Glutamatergic neuron (in vitro differentiated cells): ENCODE results near the gene MEF2B. TPM values are rescaled to one million over a fixed set of nuclear protein-coding genes. Genes with fewer than 3 reads are reported as not detected.
"Not testable (repeated sequence)": the region's sequence is repeated elsewhere in the genome, so short reads cannot be mapped to it uniquely, and the experiment has no call there.

ENCODE experiments used
- DNase-seq: peaks from one replicate; pipeline ENCODE4 v3.0.0; 2022
- H3K27ac Mint-ChIP-seq: one replicate; pipeline ENCODE4 v1.8.0; 2020; ENCODE audit warnings: mild to moderate bottlenecking, mixed read lengths, inconsistent platforms; ENCODE audit not compliant: unreplicated experiment
- H3K27me3 Mint-ChIP-seq: one replicate; pipeline ENCODE4 v1.8.0; 2020; ENCODE audit warnings: mild to moderate bottlenecking, moderate library complexity, mixed read lengths, inconsistent platforms; ENCODE audit not compliant: unreplicated experiment
- H3K36me3 Mint-ChIP-seq: one replicate; pipeline ENCODE4 v1.8.0; 2020; ENCODE audit warnings: mild to moderate bottlenecking, mixed read lengths, inconsistent platforms; ENCODE audit not compliant: unreplicated experiment
- H3K4me1 Mint-ChIP-seq: one replicate; pipeline ENCODE4 v1.8.0; 2020; ENCODE audit warnings: mild to moderate bottlenecking, low read depth, mixed read lengths, inconsistent platforms; ENCODE audit not compliant: unreplicated experiment
- H3K4me3 Mint-ChIP-seq: one replicate; pipeline ENCODE4 v1.8.0; 2020; ENCODE audit warnings: mild to moderate bottlenecking, mixed read lengths, inconsistent platforms; ENCODE audit not compliant: unreplicated experiment
- H3K9me3 Mint-ChIP-seq: one replicate; pipeline ENCODE4 v1.8.0; 2020; ENCODE audit warnings: mild to moderate bottlenecking, moderate library complexity, mixed read lengths, inconsistent platforms; ENCODE audit not compliant: unreplicated experiment
- total RNA-seq: library from RNA; stranded (reverse); fragmentation: NEBNext Ultra II Directional; extraction: Animal tissue kit (Norgen Biotek cat#: 25700); gene quantifications from one replicate; pipeline ENCODE4 v1.2.1, GENCODE V29; 2021; ENCODE audit not compliant: unreplicated experiment
- TF ChIP-seq, protein P1 (sequence below): fragments of 200-600 bp; sonication (generic); IDR thresholded peaks from one replicate; pipeline ENCODE4 v1.5.0; 2021; ENCODE audit not compliant: partially characterized antibody, unreplicated experiment

Gene MEF2B
- total RNA-seq, 1 donor from 2014 or later: 1.7 TPM

DNA sequence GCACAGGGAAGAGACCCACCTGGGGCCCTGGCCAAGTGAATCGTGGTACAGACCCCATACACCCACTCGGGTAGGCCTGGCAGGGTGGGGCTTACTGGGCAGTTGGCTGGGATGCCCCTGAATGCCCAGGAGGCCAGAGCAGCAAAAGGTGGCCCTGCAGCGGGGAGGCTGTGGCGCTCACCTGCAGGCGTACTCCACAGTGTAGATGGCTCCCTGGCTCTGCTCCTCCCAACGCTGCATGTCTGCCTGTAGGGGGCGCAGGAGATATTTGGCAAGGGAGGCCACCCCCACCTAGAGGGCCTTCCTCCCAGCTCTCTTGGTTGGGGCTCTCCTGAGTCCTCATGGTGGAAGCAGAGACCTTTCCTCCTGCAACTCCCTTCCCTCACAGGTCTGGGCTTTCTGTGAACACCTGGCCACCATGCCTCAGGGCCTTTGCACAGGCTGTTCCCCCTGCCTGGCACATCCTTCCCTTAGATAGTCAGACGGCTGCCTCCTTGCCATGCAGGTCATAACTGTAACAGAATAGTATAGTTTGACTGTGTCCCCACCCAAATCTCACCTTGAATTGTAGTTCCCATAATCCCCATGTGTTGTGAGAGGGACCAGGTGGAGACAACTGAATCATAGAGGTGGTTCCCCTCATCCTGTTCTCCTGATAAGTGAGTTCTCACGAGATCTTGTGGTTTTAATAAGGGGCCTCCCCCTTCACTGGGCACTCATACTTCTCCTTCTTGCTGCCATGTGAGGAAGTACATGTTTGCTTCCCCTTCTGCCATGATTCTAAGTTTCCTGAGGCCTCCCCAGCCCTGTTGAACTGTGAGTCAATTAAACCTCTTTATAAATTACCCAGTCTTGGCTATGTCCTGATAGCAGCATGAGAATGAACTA lies 16.0 kb upstream of the MEF2B start:
- Mint-ChIP-seq H3K4me1 (no peaks in the 10 kb centered on the region), H3K27me3 (peaks cover 8% of the 10 kb centered on the region), H3K36me3 (peaks cover 15% of the 10 kb centered on the region), H3K27ac (peak overlapping the region; percentile 23), H3K9me3 (peaks cover 3% of the 10 kb centered on the region), H3K4me3 (peak overlapping the region; percentile 15)
- TF ChIP-seq, protein P1, sequence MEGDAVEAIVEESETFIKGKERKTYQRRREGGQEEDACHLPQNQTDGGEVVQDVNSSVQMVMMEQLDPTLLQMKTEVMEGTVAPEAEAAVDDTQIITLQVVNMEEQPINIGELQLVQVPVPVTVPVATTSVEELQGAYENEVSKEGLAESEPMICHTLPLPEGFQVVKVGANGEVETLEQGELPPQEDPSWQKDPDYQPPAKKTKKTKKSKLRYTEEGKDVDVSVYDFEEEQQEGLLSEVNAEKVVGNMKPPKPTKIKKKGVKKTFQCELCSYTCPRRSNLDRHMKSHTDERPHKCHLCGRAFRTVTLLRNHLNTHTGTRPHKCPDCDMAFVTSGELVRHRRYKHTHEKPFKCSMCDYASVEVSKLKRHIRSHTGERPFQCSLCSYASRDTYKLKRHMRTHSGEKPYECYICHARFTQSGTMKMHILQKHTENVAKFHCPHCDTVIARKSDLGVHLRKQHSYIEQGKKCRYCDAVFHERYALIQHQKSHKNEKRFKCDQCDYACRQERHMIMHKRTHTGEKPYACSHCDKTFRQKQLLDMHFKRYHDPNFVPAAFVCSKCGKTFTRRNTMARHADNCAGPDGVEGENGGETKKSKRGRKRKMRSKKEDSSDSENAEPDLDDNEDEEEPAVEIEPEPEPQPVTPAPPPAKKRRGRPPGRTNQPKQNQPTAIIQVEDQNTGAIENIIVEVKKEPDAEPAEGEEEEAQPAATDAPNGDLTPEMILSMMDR: peak; percentile 70
- peak; percentile 62 for DNase-seq

DNA sequence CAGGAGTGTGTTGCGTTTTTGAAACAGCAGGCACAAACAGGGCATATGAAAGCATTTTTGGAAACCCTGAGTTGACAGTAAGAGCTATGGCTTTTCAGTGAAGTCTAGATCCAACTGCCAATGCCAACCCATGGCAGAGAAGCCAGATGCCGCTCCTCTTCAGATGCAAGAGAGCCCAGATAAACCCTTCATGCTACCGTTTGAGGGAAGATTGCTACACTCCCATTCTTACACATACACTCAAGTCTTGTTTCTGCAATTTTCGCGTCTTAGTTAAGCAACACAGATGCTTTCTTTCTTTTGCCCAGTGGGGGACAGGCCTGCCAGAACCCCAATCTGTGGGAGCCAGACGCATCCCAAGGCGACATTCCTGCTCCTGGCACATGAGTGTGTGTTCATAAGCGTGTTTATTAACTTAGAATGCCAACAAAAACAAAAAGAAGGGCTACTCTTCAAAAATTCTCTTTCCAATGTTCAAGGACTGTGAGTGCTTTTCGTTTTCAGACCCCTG lies 11.5 kb upstream of the MEF2B start:
- DNase-seq: no peak
- Mint-ChIP-seq H3K4me3 (no peak overlapping the region), H3K36me3 (peaks cover 14% of the 10 kb centered on the region), H3K4me1 (no peaks in the 10 kb centered on the region), H3K27me3 (peaks cover 7% of the 10 kb centered on the region), H3K9me3 (peaks cover 2% of the 10 kb centered on the region), H3K27ac (no peak overlapping the region)
- TF ChIP-seq, protein P1: no peak

DNA sequence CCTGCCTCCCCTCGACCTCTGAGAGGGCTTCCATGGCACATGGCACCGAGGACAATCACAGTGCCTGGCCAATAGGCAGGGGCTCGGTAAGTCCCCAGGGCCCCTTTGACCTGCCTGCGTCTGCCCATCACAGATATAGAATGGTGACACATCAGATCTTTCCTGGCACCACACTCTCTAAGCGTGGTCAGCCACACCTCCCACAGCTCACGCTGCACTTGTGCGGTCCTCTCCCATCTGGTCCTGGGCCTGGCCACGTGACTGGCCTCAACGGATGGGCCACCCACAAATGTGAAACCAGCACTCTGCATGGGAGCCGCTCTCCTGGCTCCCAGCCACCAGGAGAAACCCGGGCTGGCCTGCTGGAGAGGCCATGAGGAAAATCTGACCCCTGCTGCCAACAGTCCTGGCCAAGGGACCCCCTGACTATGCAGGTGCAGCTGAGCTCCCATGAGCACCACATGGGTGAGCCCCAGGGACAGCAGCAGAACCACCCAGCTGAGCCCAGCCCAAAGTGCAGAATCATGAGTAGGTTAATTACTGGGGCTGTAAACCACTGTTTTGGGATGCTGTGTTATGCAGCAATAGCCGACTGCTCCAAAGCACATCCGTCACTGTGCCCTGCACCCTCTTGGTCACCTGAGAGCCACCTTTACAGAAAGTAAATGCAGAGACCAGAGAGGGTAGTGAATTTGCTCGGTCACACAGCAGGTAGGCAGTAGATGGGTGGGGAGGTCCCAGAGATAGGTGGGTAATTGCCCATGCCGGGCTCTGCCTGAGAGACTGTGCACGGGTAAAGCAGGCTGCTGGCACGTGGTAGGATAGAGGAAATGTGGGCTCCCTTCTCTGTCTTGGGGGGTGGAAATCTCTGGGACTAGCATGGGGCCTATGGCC lies 9.7 kb upstream of the MEF2B start:
- Mint-ChIP-seq H3K36me3 (peaks cover 11% of the 10 kb centered on the region), H3K27me3 (peaks cover 5% of the 10 kb centered on the region), H3K9me3 (peaks cover 4% of the 10 kb centered on the region), H3K4me1 (no peaks in the 10 kb centered on the region), H3K27ac (no peak overlapping the region), H3K4me3 (no peak overlapping the region)
- DNase-seq: no peak
- TF ChIP-seq, protein P1: no peak

DNA sequence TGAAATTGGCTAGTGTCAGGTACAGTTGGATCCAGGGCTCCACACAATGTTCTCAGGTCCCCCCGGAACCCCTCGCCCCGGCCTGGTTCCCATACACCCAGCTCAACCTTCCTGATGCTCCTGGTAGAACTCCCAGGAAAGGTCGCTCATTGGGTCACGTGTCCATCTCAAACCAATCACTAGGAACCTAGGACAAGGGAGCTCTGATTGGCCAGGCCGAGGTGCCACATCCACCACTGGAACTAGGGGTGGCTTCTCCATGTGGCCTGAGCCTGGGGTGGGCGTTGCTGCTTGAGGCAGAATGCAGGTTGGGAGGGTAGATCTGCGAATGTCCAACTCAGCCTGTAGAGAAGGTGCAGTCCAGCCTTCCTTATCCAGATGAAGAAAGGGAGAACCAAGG lies 6.9 kb upstream of the MEF2B start:
- Mint-ChIP-seq H3K27ac (no peak overlapping the region), H3K36me3 (peaks cover 8% of the 10 kb centered on the region), H3K4me1 (no peaks in the 10 kb centered on the region), H3K9me3 (peaks cover 7% of the 10 kb centered on the region), H3K4me3 (no peak overlapping the region), H3K27me3 (peaks cover 2% of the 10 kb centered on the region)
- TF ChIP-seq, protein P1: no peak
- DNase-seq: no peak

DNA sequence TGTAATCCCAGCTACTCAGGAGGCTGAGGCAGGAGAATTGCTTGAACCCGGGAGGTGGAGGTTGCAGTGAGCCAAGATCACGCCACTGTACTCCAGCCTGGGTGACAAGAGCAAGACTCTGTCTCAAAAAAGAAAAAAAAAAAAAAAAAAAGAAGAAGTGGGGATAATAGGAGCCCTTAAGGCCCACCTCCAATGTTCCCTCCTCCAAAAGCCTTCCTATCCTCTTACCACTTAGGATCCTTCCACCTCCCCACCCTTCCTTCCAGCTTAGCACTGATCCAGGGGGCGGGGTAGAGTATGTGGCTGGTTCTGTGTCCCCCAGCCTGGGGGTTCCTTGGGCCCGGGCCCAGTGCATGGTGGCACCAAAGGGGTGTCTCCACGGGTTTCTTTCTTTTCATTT lies 3.2 kb upstream of the MEF2B start:
- not testable (repeated sequence) for H3K27me3 Mint-ChIP-seq

More for the DNA sequence above, 3.2 kb upstream of the MEF2B start:
- H3K36me3 Mint-ChIP-seq, H3K4me1 Mint-ChIP-seq, DNase-seq, H3K9me3 Mint-ChIP-seq, H3K27ac Mint-ChIP-seq, H3K4me3 Mint-ChIP-seq: not testable (repeated sequence)
